ENCODE data around the gene CLEC4G. TPM values are rescaled to one million over a fixed set of nuclear protein-coding genes. Genes with fewer than 3 reads are reported as not detected.

Gene CLEC4G
- total RNA-seq, 1 donor, result not detected

GRCh38 chr19:7701049-7701653 lies 30.8 kb downstream of the CLEC4G start:
- no peak for TF ChIP-seq CTCF (IDR thresholded peaks at IDR 0.05; ENCODE audit: insufficient read depth, low read depth, low read length)
- no peak overlapping the region for H3K4me3 ChIP-seq (ENCODE audit: low read depth, low read length)
- DNase-seq (ENCODE audit: low read depth), result no peak

- DNase-seq (ENCODE audit: low read depth), result no peak
- no peak overlapping the region for H3K4me3 ChIP-seq (ENCODE audit: low read depth, low read length)
- TF ChIP-seq CTCF (IDR thresholded peaks at IDR 0.05; ENCODE audit: insufficient read depth, low read depth, low read length), result no peak
Observed at GRCh38 chr19:7699417-7700401, 32.2 kb downstream of the CLEC4G start.

GRCh38 chr19:7699003-7699402 lies 32.9 kb downstream of the CLEC4G start:
- no peak for DNase-seq (ENCODE audit: low read depth)
- TF ChIP-seq CTCF (IDR thresholded peaks at IDR 0.05; ENCODE audit: insufficient read depth, low read depth, low read length), result no peak
- H3K4me3 ChIP-seq (ENCODE audit: low read depth, low read length), result no peak overlapping the region

- TF ChIP-seq CTCF (IDR thresholded peaks at IDR 0.05; ENCODE audit: insufficient read depth, low read depth, low read length), result no peak
- DNase-seq (ENCODE audit: low read depth), result no peak
- no peak overlapping the region for H3K4me3 ChIP-seq (ENCODE audit: low read depth, low read length)
Observed at GRCh38 chr19:7698583-7698982, 33.3 kb downstream of the CLEC4G start.

GRCh38 chr19:7697721-7698287 lies 34.1 kb downstream of the CLEC4G start:
- H3K4me3 ChIP-seq (ENCODE audit: low read depth, low read length), result no peak overlapping the region
- no peak for TF ChIP-seq CTCF (IDR thresholded peaks at IDR 0.05; ENCODE audit: insufficient read depth, low read depth, low read length)
- DNase-seq (ENCODE audit: low read depth), result no peak

- no peak for TF ChIP-seq CTCF (IDR thresholded peaks at IDR 0.05; ENCODE audit: insufficient read depth, low read depth, low read length)
- DNase-seq (ENCODE audit: low read depth), result no peak
- no peak overlapping the region for H3K4me3 ChIP-seq (ENCODE audit: low read depth, low read length)
Observed at GRCh38 chr19:7694499-7694898, 37.4 kb downstream of the CLEC4G start.
